GM12873 (cell line): ENCODE measurements around the gene DLG5.

Experiments
- TF ChIP-seq, protein P1 (sequence below): IDR thresholded peaks from 2 replicates; pipeline ENCODE4 v1.5.1; 2012; ENCODE audit warnings: low read depth, mild to moderate bottlenecking, moderate library complexity, low read length, control low read depth; ENCODE audit not compliant: insufficient read depth; ENCODE audit errors: missing control alignments

Gene DLG5

DNA sequence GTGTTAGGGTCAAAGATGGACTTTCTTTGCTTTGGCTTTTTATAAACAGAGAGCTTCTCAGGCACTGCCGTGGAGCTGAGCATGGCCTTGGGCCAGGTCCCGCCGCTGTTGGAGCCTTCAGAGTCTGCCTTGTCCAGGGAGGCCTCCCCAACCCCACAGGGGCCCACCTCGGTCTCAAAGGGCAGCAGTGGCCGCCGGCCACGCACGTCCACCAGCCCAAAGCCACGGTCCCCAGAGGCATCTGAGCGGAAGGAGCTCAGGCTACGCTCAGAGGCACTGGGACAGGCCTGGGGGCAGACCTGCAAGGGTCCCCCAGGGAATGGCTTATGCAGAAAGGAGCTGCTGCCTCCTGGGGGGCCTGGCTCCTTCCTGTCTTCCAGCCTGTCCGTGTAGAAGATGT, 105.0 kb downstream of the DLG5 start:
- TF ChIP-seq, protein P1, sequence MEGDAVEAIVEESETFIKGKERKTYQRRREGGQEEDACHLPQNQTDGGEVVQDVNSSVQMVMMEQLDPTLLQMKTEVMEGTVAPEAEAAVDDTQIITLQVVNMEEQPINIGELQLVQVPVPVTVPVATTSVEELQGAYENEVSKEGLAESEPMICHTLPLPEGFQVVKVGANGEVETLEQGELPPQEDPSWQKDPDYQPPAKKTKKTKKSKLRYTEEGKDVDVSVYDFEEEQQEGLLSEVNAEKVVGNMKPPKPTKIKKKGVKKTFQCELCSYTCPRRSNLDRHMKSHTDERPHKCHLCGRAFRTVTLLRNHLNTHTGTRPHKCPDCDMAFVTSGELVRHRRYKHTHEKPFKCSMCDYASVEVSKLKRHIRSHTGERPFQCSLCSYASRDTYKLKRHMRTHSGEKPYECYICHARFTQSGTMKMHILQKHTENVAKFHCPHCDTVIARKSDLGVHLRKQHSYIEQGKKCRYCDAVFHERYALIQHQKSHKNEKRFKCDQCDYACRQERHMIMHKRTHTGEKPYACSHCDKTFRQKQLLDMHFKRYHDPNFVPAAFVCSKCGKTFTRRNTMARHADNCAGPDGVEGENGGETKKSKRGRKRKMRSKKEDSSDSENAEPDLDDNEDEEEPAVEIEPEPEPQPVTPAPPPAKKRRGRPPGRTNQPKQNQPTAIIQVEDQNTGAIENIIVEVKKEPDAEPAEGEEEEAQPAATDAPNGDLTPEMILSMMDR = no peak

DNA sequence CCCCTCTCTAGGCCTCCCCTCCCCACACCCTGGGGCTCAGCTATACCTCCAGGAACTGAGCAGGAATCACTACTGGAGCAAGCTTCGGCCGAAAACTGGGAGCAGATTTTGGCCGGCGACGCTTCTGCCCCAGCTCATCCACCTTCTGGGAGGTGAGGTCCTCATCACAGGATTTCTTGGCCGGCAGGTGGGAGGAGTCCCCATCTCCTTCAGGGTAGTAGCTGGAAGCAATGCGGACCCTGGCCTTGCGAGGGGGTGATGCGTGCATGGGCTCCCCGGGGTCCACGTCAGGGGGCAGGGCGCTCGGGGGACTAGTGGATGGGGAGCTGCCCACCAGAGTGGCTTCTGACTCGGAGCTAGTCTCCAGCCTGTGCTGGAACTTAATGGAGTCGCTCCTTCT, 105.5 kb downstream of the DLG5 start:
- TF ChIP-seq, protein P1 = no peak

DNA sequence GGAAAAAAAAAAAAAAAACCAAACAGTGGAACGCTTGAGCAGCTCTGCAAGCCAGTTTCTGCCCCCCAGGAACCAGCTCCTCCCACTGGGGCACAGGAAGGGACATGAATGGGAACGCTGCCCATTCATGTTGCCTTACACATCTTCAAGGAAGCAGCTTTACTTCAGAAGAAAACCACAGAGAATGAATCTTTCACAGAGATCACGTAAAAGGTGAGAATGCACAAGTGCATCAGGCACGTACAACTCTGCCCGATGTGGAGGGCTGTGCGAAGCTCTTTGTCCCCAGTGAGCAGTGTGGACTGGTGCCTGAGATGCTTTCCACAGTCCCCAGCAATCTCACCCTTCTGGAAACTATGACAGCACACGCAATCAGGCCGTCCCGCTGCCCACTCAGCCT, 106.2 kb downstream of the DLG5 start:
- TF ChIP-seq, protein P1 = no peak

- TF ChIP-seq, protein P1 = no peak
These were observed 107.1 kb downstream of the DLG5 start for GRCh38 chr10:77819210-77820112.

DNA sequence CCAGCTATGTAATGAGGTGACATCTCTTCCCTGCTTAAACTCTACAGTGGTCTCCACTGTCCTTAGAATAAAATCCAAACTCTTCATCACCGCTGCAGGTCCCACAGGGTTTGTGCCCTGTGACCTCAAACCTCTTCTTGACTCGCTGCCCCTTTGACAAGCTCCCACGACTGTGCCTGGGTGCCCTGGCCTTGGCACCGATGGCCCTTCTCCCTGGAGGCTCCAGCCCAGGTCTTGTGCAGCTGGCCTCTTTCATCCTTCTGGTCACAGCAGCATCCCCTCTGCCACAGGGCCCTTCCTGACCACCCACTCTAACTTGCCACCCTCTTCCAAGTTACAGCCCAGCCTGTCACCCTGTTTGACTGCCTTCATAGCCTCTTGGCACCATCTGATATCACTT, 108.2 kb downstream of the DLG5 start:
- TF ChIP-seq, protein P1 = no peak

DNA sequence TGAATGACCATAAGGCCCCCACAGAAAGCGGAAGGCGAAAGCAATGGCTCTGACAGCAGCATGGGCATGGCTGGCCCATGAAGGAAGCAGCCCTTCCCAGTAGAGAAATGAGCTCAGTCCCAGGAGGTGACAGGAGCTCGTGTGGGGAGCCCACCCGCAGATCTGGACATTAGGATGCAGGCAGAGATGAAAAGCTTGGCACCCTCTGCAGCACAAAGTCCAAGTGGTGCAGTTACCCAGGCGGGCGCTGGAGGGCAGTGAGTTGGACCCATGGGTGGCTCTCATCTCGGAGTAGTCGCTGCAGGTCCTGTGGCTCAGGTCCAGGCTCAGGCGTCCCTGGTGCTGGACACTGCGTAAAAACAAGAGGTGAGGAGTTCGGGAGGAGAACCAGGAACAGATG, 109.0 kb downstream of the DLG5 start:
- TF ChIP-seq, protein P1 = no peak

- TF ChIP-seq, protein P1 = no peak
These were observed 110.2 kb downstream of the DLG5 start for GRCh38 chr10:77816311-77816710.
